ENCODE results near the gene PITPNC1.

PITPNC1 gene

DNA sequence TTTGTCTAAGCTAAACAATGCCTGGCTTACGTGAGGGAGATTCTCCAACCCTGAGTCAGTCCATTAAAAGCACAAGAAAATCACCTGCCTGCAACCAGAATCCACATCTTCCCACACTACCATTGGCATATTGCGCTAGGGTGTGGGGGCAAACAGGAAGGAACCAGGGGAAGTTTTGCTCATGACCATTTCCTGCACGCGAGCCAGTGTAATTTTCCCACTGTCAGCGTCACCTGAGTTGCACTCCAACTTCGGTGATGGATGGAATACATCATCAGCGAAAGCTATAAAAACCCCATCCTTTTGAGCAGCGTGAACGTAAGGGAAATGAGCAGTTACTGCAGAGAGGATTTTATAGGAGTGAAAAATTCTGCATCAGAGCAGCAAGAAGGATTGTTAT, 172.7 kb downstream of the PITPNC1 start:
- no peak for DNase-seq
- Histone ChIP-seq H3K36me3 (ENCODE audit: control insufficient read depth, insufficient read depth, low read length) (no peaks in the 10 kb centered on the region), H3K9me3 (ENCODE audit: control insufficient read depth, low read length) (no peaks in the 10 kb centered on the region), H3K4me1 (ENCODE audit: control insufficient read depth, insufficient read depth, low read length, poor library complexity, severe bottlenecking) (no peaks in the 10 kb centered on the region), H3K27me3 (replicated peaks; ENCODE audit: control insufficient read depth, insufficient read depth, low read length, poor library complexity, severe bottlenecking) (no peaks in the 10 kb centered on the region), H3K4me3 (ENCODE audit: insufficient read depth, low read depth, low read length, poor library complexity, severe bottlenecking) (no peak overlapping the region), H3K27ac (ENCODE audit: insufficient read depth, low read length, poor library complexity, severe bottlenecking) (no peak overlapping the region)

GRCh38 chr17:67554634-67555033, 177.6 kb downstream of the PITPNC1 start:
- no peaks in the 10 kb centered on the region for H3K4me1 ChIP-seq (ENCODE audit: control insufficient read depth, insufficient read depth, low read length, poor library complexity, severe bottlenecking)
- H3K9me3 ChIP-seq (ENCODE audit: control insufficient read depth, low read length), result no peaks in the 10 kb centered on the region
- H3K27me3 ChIP-seq (replicated peaks; ENCODE audit: control insufficient read depth, insufficient read depth, low read length, poor library complexity, severe bottlenecking), result no peaks in the 10 kb centered on the region
- no peak overlapping the region for H3K27ac ChIP-seq (ENCODE audit: insufficient read depth, low read length, poor library complexity, severe bottlenecking)
- H3K4me3 ChIP-seq (ENCODE audit: insufficient read depth, low read depth, low read length, poor library complexity, severe bottlenecking), result no peak overlapping the region
- H3K36me3 ChIP-seq (ENCODE audit: control insufficient read depth, insufficient read depth, low read length), result peaks cover 16% of the 10 kb centered on the region
- no peak for DNase-seq

GRCh38 chr17:67555855-67556254, 178.8 kb downstream of the PITPNC1 start:
- Histone ChIP-seq H3K4me1 (ENCODE audit: control insufficient read depth, insufficient read depth, low read length, poor library complexity, severe bottlenecking) (no peaks in the 10 kb centered on the region), H3K27ac (ENCODE audit: insufficient read depth, low read length, poor library complexity, severe bottlenecking) (no peak overlapping the region), H3K27me3 (replicated peaks; ENCODE audit: control insufficient read depth, insufficient read depth, low read length, poor library complexity, severe bottlenecking) (no peaks in the 10 kb centered on the region), H3K4me3 (ENCODE audit: insufficient read depth, low read depth, low read length, poor library complexity, severe bottlenecking) (no peak overlapping the region), H3K9me3 (ENCODE audit: control insufficient read depth, low read length) (no peaks in the 10 kb centered on the region), H3K36me3 (ENCODE audit: control insufficient read depth, insufficient read depth, low read length) (peaks cover 19% of the 10 kb centered on the region)
- DNase-seq, result no peak

GRCh38 chr17:67557052-67557845, 180.2 kb downstream of the PITPNC1 start:
- H3K27ac ChIP-seq (ENCODE audit: insufficient read depth, low read length, poor library complexity, severe bottlenecking), result no peak overlapping the region
- peaks cover 19% of the 10 kb centered on the region for H3K36me3 ChIP-seq (ENCODE audit: control insufficient read depth, insufficient read depth, low read length)
- no peaks in the 10 kb centered on the region for H3K4me1 ChIP-seq (ENCODE audit: control insufficient read depth, insufficient read depth, low read length, poor library complexity, severe bottlenecking)
- no peaks in the 10 kb centered on the region for H3K27me3 ChIP-seq (replicated peaks; ENCODE audit: control insufficient read depth, insufficient read depth, low read length, poor library complexity, severe bottlenecking)
- H3K9me3 ChIP-seq (ENCODE audit: control insufficient read depth, low read length), result no peaks in the 10 kb centered on the region
- DNase-seq, result no peak
- no peak overlapping the region for H3K4me3 ChIP-seq (ENCODE audit: insufficient read depth, low read depth, low read length, poor library complexity, severe bottlenecking)

DNA sequence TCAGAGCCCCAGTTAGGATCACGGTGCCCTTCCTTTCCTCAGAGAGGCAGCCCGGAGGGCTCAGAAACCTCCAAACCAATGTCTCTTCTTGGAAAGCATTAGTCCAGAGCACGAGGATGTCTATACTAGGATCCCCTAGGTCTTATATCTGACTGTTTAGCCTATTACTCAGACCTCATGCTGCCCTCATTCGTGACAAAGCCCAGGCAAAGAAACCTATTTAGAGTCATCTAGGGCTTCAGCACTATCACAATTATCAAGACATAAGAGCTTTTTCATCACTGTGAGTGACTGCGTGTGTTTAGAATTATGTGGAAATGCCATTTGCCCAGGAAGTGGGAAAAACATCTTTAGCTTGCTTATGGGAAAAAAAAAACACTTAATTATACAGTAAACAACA, 180.8 kb downstream of the PITPNC1 start:
- no peak for DNase-seq
- no peaks in the 10 kb centered on the region for H3K9me3 ChIP-seq (ENCODE audit: control insufficient read depth, low read length)
- H3K4me3 ChIP-seq (ENCODE audit: insufficient read depth, low read depth, low read length, poor library complexity, severe bottlenecking), result no peak overlapping the region
- no peaks in the 10 kb centered on the region for H3K27me3 ChIP-seq (replicated peaks; ENCODE audit: control insufficient read depth, insufficient read depth, low read length, poor library complexity, severe bottlenecking)
- H3K36me3 ChIP-seq (ENCODE audit: control insufficient read depth, insufficient read depth, low read length), result peaks cover 19% of the 10 kb centered on the region
- H3K27ac ChIP-seq (ENCODE audit: insufficient read depth, low read length, poor library complexity, severe bottlenecking), result no peak overlapping the region
- no peaks in the 10 kb centered on the region for H3K4me1 ChIP-seq (ENCODE audit: control insufficient read depth, insufficient read depth, low read length, poor library complexity, severe bottlenecking)

GRCh38 chr17:67558740-67559380, 181.8 kb downstream of the PITPNC1 start:
- Histone ChIP-seq H3K27me3 (replicated peaks; ENCODE audit: control insufficient read depth, insufficient read depth, low read length, poor library complexity, severe bottlenecking) (no peaks in the 10 kb centered on the region), H3K27ac (ENCODE audit: insufficient read depth, low read length, poor library complexity, severe bottlenecking) (no peak overlapping the region), H3K4me3 (ENCODE audit: insufficient read depth, low read depth, low read length, poor library complexity, severe bottlenecking) (no peak overlapping the region), H3K36me3 (ENCODE audit: control insufficient read depth, insufficient read depth, low read length) (peaks cover 19% of the 10 kb centered on the region), H3K4me1 (ENCODE audit: control insufficient read depth, insufficient read depth, low read length, poor library complexity, severe bottlenecking) (no peaks in the 10 kb centered on the region), H3K9me3 (ENCODE audit: control insufficient read depth, low read length) (no peaks in the 10 kb centered on the region)
- no peak for DNase-seq

- Histone ChIP-seq H3K9me3 (ENCODE audit: control insufficient read depth, low read length) (no peaks in the 10 kb centered on the region), H3K27ac (ENCODE audit: insufficient read depth, low read length, poor library complexity, severe bottlenecking) (no peak overlapping the region), H3K4me3 (ENCODE audit: insufficient read depth, low read depth, low read length, poor library complexity, severe bottlenecking) (no peak overlapping the region), H3K4me1 (ENCODE audit: control insufficient read depth, insufficient read depth, low read length, poor library complexity, severe bottlenecking) (no peaks in the 10 kb centered on the region), H3K36me3 (ENCODE audit: control insufficient read depth, insufficient read depth, low read length) (peaks cover 19% of the 10 kb centered on the region), H3K27me3 (replicated peaks; ENCODE audit: control insufficient read depth, insufficient read depth, low read length, poor library complexity, severe bottlenecking) (no peaks in the 10 kb centered on the region)
- no peak for DNase-seq
Measured at GRCh38 chr17:67559381-67559966, 182.4 kb downstream of the PITPNC1 start.

DNA sequence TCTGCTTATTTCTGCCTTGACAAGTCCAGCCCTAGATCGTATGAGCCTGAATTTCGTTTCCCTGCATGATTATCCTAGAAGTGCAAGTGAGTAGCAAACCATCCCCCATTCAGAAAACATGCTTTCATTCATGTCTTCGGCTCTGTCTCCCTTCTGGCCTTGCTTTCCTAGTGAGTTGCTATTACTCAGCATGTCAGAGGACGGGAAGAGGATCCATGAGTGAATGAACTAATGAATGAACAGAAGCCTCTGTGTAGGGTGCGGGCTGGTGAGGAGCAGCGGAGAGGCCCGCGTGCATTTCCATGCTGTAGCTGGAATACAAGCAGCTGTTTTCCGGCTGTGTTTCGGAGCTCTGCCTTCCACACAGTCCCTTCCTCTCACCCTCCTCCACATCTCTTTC, 184.9 kb downstream of the PITPNC1 start:
- no peaks in the 10 kb centered on the region for H3K27me3 ChIP-seq (replicated peaks; ENCODE audit: control insufficient read depth, insufficient read depth, low read length, poor library complexity, severe bottlenecking)
- no peaks in the 10 kb centered on the region for H3K9me3 ChIP-seq (ENCODE audit: control insufficient read depth, low read length)
- H3K4me1 ChIP-seq (ENCODE audit: control insufficient read depth, insufficient read depth, low read length, poor library complexity, severe bottlenecking), result no peaks in the 10 kb centered on the region
- no peak overlapping the region for H3K27ac ChIP-seq (ENCODE audit: insufficient read depth, low read length, poor library complexity, severe bottlenecking)
- no peak overlapping the region for H3K4me3 ChIP-seq (ENCODE audit: insufficient read depth, low read depth, low read length, poor library complexity, severe bottlenecking)
- DNase-seq, result no peak
- H3K36me3 ChIP-seq (ENCODE audit: control insufficient read depth, insufficient read depth, low read length), result peaks cover 13% of the 10 kb centered on the region

DNA sequence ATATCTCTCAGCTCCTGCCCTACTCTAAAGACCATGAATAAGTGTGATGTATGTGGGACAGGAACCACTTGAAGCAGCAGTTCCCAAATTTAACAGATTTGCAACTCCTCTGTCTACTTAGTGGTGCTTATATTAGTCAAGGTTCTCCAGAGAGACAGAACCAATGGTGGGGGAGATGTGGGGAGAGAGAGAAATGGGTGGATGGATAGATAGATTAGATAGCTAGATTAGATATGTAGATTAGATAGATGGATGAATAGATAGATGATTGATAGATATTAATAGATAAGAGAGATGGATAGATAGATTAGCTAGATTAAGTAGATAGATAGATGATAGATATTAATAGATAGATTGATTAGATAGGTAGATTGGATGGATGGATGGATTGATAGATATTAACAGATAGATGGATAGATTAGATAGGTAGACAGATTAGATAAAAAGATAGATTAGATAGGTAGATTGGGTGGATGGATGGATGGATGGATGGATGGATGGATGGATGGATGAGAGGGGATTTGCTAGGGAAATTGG, 186.7 kb downstream of the PITPNC1 start:
- Histone ChIP-seq H3K27me3 (replicated peaks; ENCODE audit: control insufficient read depth, insufficient read depth, low read length, poor library complexity, severe bottlenecking) (no peaks in the 10 kb centered on the region), H3K4me3 (ENCODE audit: insufficient read depth, low read depth, low read length, poor library complexity, severe bottlenecking) (no peak overlapping the region), H3K36me3 (ENCODE audit: control insufficient read depth, insufficient read depth, low read length) (peaks cover 5% of the 10 kb centered on the region), H3K9me3 (ENCODE audit: control insufficient read depth, low read length) (no peaks in the 10 kb centered on the region), H3K4me1 (ENCODE audit: control insufficient read depth, insufficient read depth, low read length, poor library complexity, severe bottlenecking) (no peaks in the 10 kb centered on the region), H3K27ac (ENCODE audit: insufficient read depth, low read length, poor library complexity, severe bottlenecking) (no peak overlapping the region)
- DNase-seq, result no peak

DNA sequence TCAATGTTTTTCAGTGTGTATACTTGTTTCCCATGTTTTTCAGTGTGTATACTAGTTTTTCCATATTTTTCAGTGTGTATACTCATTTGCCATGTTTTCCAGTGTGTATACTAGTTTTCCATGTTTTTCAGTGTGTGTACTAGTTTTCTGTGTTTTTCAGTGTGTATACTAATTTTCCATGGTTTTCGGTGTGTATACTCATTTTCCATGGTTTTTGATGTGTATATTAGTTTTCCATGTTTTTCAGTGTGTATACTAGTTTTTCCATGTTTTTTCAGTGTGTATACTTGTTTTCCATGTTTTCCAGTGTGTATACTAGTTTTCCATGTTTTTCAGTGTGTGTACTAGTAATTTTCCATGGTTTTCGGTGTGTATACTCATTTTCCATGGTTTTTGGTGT, 188.0 kb downstream of the PITPNC1 start:
- no peaks in the 10 kb centered on the region for H3K9me3 ChIP-seq (ENCODE audit: control insufficient read depth, low read length)
- peaks cover 12% of the 10 kb centered on the region for H3K36me3 ChIP-seq (ENCODE audit: control insufficient read depth, insufficient read depth, low read length)
- no peak overlapping the region for H3K27ac ChIP-seq (ENCODE audit: insufficient read depth, low read length, poor library complexity, severe bottlenecking)
- DNase-seq, result no peak
- no peaks in the 10 kb centered on the region for H3K4me1 ChIP-seq (ENCODE audit: control insufficient read depth, insufficient read depth, low read length, poor library complexity, severe bottlenecking)
- no peak overlapping the region for H3K4me3 ChIP-seq (ENCODE audit: insufficient read depth, low read depth, low read length, poor library complexity, severe bottlenecking)
- no peaks in the 10 kb centered on the region for H3K27me3 ChIP-seq (replicated peaks; ENCODE audit: control insufficient read depth, insufficient read depth, low read length, poor library complexity, severe bottlenecking)
